H1 (cell line): ENCODE data around the gene PCID2. TPM values are rescaled to one million over a fixed set of nuclear protein-coding genes. Genes with fewer than 3 reads are reported as not detected.

Source experiments
- FOSL1 ChIP-seq: IDR thresholded peaks from 2 replicates; pipeline ENCODE4 v1.6.1; 2011; ENCODE audit warnings: mild to moderate bottlenecking, low read depth, low read length, moderate library complexity; ENCODE audit not compliant: insufficient read depth
- SIN3A ChIP-seq, 2 experiments: IDR thresholded peaks in 1 of 2; conservative IDR thresholded peaks in 1 of 2; 2 replicates each; pipeline ENCODE4 v1.6.1; 2011 to 2012; ENCODE audit warnings: low read length in 2 of 2, improper control_type of control experiment in 1 of 2, low read depth in 1 of 2, mild to moderate bottlenecking in 1 of 2
- SIX5 ChIP-seq: IDR thresholded peaks from 2 replicates; pipeline ENCODE4 v1.6.1; 2011; ENCODE audit warnings: mild to moderate bottlenecking, low read depth, low read length
- polyA plus RNA-seq, 7 experiments: library from polyadenylated mRNA; depleted of rRNA in 3 of 7; stranded (reverse) in 5 of 7; unstranded in 2 of 7; fragments of >200 nt in 5 of 7; fragments of 200-250 nt in 2 of 7; gene quantifications; 1 replicate in 5 of 7; 2 replicates in 1 of 7; 4 replicates in 1 of 7; pipeline versions ENCODE4 v1.2.1 to v1.2.3, GENCODE V29; 2011 to 2013; ENCODE audit warnings: missing spikeins in 2 of 7, mixed read lengths in 2 of 7
- total RNA-seq: library from RNA; stranded (reverse); fragmentation: NEBNext Ultra II Directional; extraction: Animal tissue kit (Norgen Biotek cat#: 25700); gene quantifications from 2 replicates; pipeline ENCODE4 v1.2.1, GENCODE V29; 2021

PCID2 gene
- total and polyA plus RNA-seq, 2 of the 8 experiments (the other 6 are each of a cell fraction or from before 2014, with no cell fraction given): 72.4 to 72.8 TPM

DNA sequence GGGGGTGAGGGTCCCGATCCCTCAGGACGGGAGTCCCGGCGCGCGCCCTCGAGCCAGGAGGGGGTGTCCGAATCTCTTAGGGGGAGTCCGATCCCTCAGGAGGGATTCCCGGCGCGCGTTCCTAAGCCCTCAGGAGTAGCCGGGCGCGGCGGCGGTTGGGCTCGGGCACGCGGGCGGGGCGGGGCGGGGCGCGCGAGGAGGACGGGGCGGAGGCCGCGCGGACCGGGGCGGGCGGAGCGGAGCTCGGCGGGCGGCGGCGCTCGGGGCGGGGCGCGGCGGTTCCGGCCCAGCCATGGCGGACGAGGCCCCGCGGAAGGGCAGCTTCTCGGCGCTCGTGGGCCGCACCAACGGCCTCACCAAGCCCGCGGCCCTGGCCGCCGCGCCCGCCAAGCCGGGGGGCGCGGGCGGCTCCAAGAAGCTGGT lies 878 bp upstream of the PCID2 start, which contains the start of gene CUL4A (continued):
- TF ChIP-seq FOSL1 (no peak), SIX5 (no peak), SIN3A (conservative IDR thresholded peaks at IDR 0.05 in 1 of 2, IDR thresholded peaks at IDR 0.05 in 1 of 2; ENCODE audit: low read depth in 1 of 2, low read length in 2 of 2) (no peak)
